Measurements from ENCODE around the gene PEX7.
"Not testable (repeated sequence)": the region's sequence is repeated elsewhere in the genome, so short reads cannot be mapped to it uniquely, and the experiment has no call there.

PEX7 gene

DNA sequence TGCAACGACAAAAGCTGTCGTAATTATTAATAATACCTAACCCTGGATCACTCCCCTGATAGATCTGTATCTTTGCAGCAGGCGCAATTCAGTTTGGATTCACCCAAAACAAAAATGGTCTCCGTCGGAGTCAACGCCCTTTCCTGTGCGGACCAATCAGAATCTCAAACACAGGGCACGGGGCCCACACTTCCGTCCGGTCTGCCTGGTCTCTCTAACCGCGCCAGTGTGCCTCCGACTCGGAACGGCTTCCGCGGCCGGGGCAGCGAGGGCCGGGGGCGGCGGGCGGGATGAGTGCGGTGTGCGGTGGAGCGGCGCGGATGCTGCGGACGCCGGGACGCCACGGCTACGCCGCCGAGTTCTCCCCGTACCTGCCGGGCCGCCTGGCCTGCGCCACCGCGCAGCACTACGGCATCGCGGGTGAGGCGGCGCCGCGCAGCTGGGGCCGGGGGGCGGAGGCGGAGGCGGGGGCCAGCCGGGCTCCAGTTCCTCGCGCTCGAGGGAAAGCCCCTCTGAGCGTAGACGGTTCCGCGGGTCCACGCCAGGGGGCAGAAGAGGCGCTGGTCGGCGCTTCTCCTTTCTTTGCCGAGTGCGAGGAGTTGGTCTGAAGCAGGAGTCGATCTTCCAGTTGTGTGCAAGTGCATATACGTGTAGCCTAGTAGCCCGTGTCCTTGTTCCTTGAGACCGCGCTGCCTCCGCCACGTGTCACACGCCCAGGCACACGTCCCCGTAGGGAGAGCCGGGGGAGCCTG, at the start of gene PEX7:
PEX7 (plus strand) TSS at position 217 of the 752 bp plus-strand sequence; CDS start at position 291, 74 bp downstream.
- peak; percentile 82 for DNase-seq

- no peak for DNase-seq
Measured at GRCh38 chr6:136772685-136773472, 49.5 kb upstream of the PEX7 start.

GRCh38 chr6:136773473-136773796, 49.0 kb upstream of the PEX7 start:
- DNase-seq: no peak

GRCh38 chr6:136774228-136775041, 48.0 kb upstream of the PEX7 start:
- no peak for DNase-seq

- no peak for DNase-seq
Measured at GRCh38 chr6:136775081-136775480, 47.3 kb upstream of the PEX7 start.

- no peak for DNase-seq
Measured at GRCh38 chr6:136775548-136775947, 46.8 kb upstream of the PEX7 start.

DNA sequence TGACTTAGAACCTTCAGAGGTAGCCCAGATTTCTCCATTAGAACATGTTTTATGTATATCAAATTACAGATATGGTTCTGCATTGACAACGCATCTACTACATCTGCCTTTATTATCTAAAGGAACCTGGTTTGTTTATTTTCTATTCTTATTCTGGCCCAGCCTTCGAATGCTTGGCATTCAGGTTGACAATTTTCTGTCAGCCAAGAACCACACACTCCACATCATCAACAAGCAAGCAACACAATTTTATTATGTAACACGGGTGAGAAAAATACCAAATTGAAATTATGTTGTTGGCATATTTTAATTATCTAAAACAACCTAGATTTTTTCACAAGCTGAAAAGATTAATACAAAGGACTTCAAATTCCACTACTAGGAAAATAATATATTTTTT, 44.7 kb upstream of the PEX7 start:
- DNase-seq: no peak

DNA sequence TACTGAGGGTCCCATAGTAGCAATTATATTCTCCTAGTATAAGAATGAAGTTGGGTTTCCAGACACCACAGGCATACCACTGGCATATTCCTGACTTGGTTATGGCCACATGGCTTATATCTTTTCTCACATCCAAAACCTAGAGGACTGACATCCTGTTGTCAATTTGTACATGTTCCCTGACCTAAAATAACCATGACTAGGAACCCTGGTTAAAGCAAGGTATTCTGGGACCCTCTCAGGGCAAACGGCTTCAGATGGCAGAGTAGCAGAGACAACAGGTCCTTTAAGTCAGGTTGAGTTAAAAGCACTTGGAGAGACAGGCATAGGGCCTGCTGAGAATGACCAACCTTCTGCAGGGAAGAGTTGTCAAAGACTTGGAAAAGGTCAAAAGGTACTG, 42.7 kb upstream of the PEX7 start:
- DNase-seq: no peak

DNA sequence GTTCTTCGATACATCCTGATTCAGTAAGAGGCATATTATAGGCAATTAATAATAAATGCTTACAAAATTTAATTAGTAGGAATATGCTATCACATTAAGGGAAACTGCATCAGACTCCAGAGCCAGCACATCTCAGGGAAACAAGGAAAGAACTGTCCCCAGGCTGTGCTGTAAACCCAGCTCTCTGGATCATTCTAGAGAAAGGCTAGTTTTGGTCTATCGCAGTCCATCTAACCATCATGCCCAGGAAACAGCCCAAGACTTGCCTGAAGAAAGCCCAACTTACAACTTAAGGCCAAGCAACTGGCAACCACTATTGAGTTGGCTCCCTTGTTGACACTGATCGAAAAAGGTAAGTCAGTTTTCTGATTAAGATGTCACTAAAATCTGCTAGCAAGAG, 41.4 kb upstream of the PEX7 start:
- DNase-seq: no peak

GRCh38 chr6:136782021-136782770, 40.2 kb upstream of the PEX7 start:
- DNase-seq: no peak

DNA sequence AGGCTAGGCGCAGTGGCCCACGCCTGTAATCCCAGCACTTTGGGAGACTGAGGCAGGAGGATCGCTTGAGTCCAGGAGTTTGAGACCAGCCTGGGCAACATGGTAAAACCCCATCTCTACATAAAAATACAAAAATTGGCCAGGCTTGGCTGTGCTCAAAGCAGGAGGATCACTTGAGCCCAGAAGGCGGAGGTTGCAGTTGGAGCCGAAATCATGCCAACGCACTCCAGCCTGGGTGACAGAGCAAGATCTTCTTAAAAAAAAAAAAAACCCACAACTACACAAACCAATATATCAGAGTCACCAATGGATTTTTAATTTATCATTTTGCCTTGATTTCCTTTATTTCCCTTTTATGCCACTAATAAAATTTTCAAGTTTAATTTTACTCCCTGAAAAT, 39.4 kb upstream of the PEX7 start:
- DNase-seq: no peak

DNA sequence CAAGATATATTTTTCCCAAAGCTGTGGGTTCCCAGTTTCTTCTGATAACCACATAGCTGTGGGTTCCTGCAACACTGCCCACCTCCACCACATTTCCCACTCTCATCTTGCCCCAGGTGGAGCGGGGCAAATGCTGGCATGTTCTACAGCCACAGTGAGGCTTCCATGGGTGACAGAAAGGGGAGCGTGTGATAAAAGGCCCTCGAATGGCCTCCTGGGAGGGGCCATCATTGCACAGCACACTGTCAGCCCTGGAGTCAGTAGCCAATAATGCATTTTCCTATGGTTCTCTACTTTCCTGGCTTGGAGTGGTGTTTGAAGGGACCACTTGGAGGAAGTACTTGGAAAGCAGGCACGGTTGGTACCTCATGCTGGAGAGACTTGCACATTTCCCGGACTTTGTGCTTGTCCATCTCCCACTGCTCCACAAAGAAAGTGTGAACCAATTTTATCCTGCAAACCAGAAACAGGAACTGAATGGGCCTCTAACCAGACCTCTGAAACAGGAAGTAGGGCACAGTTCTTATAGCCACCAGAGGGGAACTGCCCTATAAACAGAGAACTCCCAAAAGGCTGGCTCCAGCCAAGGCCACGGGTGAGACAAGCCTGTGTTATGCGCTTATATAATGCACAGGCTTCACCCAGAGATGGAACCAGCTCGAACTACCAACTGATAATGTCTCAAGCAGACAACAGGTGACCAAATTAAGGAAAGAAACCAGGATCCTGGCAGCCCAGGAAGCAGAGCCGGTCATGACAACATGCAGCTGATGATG, 38.7 kb upstream of the PEX7 start:
- no peak for DNase-seq

DNA sequence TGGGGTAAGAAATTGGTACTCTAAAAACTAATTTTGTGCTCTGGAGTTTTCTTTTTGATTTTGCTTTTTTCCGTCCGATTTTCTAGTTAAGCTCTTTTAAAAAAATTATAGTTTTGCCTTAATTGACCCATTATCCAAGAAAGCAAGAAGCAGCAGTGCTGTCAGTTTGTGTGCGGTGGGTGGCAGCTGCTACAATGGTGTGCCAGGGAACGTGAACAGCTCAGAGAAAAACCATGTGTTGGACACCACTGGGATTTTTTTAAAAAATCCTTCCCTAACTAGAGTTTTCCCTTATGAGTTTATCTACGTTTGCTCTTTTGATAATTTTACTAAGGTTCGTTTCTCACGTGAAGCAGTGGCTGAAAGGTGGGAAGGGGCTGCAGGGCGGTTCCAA, 38.1 kb upstream of the PEX7 start:
- no peak for DNase-seq

GRCh38 chr6:136784910-136785746, 37.3 kb upstream of the PEX7 start:
- no peak for DNase-seq

GRCh38 chr6:136786658-136787057, 35.7 kb upstream of the PEX7 start:
- no peak for DNase-seq

DNA sequence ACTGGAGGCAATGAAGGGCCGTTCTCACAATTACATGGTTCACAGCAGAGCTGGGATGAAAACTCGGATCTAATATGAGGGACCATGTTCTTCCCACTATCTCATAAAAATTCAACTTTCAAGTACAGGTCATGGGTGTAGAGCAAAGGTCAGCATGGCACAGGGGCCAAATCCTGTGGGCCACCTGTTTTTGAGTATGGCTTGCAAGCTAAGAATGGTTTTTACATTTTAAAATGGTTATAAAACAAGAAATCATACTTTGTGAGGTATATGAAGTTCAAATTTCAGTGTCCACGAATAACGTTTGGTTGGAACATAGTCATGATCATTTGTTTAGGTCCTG, 34.7 kb upstream of the PEX7 start:
- no peak for DNase-seq

- DNase-seq: no peak
Measured at GRCh38 chr6:136788069-136788902, 34.1 kb upstream of the PEX7 start.

- not testable (repeated sequence) for DNase-seq
Measured at GRCh38 chr6:136789440-136789839, 33.0 kb upstream of the PEX7 start.

DNA sequence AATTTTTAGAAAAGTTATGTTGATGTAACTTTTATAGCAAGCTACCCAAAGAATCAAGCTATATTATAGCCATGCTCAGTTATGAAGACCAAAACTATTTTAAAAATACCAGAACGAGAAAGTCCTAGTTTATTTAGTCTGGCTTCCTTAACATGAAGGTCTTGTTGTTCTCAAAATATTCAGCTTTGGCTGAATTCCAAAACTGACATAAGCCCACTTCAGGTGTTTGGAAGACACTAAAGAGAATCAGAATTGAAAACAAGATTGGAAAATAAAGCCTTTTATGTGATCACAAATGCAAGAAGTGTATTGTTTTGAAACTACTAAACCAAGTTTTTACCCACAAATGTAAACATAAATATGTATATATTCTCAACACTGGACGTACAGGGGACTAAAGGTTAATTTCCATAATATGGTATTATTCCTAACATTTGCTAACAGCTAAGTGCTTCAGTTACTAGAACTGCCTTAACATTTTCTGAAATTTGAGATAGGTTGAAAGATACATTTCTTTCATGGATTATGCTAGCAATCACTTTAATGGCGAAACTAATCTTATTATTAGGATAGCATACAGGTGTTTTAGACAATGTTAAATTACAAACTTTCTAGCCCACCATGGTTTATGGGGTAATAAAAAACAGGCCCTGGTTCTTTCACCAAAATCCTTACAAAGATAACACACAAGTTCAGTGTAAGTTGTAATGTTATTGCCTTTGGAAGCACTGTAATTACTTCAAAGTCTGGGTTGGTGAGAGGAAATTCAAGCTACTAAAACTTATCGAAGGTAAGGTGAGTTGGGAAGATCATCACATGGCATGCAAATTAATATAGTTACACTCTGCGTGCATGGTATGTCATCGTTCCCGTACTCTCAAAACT, 31.7 kb upstream of the PEX7 start:
- no peak for DNase-seq

Data from NCI-H2171 (cell line).